ENCODE measurements around the gene ZNF385D. TPM values are rescaled to one million over a fixed set of nuclear protein-coding genes. Genes with fewer than 3 reads are reported as not detected.

Gene ZNF385D
- total RNA-seq, 2 experiments from 2014 or later: not detected

GRCh38 chr3:21734746-21735145, 16.3 kb downstream of the ZNF385D start:
- Mint-ChIP-seq H3K27ac (no peak overlapping the region), H3K4me3 (no peak overlapping the region), H3K36me3 (ENCODE audit: low read depth) (no peaks in the 10 kb centered on the region), H3K4me1 (ENCODE audit: low read depth) (no peaks in the 10 kb centered on the region), H3K27me3 (no peaks in the 10 kb centered on the region), H3K9me3 (peaks cover 9% of the 10 kb centered on the region)
- CTCF ChIA-PET: no interaction called here
- POLR2A ChIA-PET: no interaction called here
- intact Hi-C loops (cut with micrococcal nuclease): no loop called here
- no peak for DNase-seq
- TF ChIP-seq CTCF (IDR thresholded peaks at IDR 0.05): no peak
- ATAC-seq: no peak

GRCh38 chr3:21729888-21730459, 21.0 kb downstream of the ZNF385D start:
- ChIA-PET CTCF (no interaction called here), POLR2A (no interaction called here)
- no peak for TF ChIP-seq CTCF (IDR thresholded peaks at IDR 0.05)
- Mint-ChIP-seq H3K4me1 (ENCODE audit: low read depth) (no peaks in the 10 kb centered on the region), H3K4me3 (no peak overlapping the region), H3K9me3 (peaks cover 23% of the 10 kb centered on the region), H3K36me3 (ENCODE audit: low read depth) (no peaks in the 10 kb centered on the region), H3K27me3 (no peaks in the 10 kb centered on the region), H3K27ac (no peak overlapping the region)
- DNase-seq (no peak), ATAC-seq (no peak)
- intact Hi-C loops (cut with micrococcal nuclease): no loop called here

- H3K4me1 Mint-ChIP-seq (ENCODE audit: low read depth): no peaks in the 10 kb centered on the region
- H3K4me3 Mint-ChIP-seq: no peak overlapping the region
- intact Hi-C loops (cut with micrococcal nuclease): no loop called here
- no peaks in the 10 kb centered on the region for H3K36me3 Mint-ChIP-seq (ENCODE audit: low read depth)
- DNase-seq: no peak
- POLR2A ChIA-PET: no interaction called here
- CTCF ChIA-PET: no interaction called here
- H3K9me3 Mint-ChIP-seq: peaks cover 24% of the 10 kb centered on the region
- no peak for TF ChIP-seq CTCF (IDR thresholded peaks at IDR 0.05)
- H3K27ac Mint-ChIP-seq: no peak overlapping the region
- no peak for ATAC-seq
- H3K27me3 Mint-ChIP-seq: no peaks in the 10 kb centered on the region
Observed at GRCh38 chr3:21729331-21729730, 21.7 kb downstream of the ZNF385D start.

- Mint-ChIP-seq H3K4me1 (ENCODE audit: low read depth) (no peaks in the 10 kb centered on the region), H3K27me3 (no peaks in the 10 kb centered on the region), H3K36me3 (ENCODE audit: low read depth) (no peaks in the 10 kb centered on the region), H3K27ac (no peak overlapping the region), H3K9me3 (peaks cover 25% of the 10 kb centered on the region), H3K4me3 (no peak overlapping the region)
- CTCF ChIA-PET: no interaction called here
- ATAC-seq: no peak
- no peak for TF ChIP-seq CTCF (IDR thresholded peaks at IDR 0.05)
- intact Hi-C loops (cut with micrococcal nuclease): no loop called here
- POLR2A ChIA-PET: no interaction called here
- no peak for DNase-seq
Observed at GRCh38 chr3:21722768-21723167, 28.2 kb downstream of the ZNF385D start.

- ATAC-seq: no peak
- H3K36me3 Mint-ChIP-seq (ENCODE audit: low read depth): no peaks in the 10 kb centered on the region
- H3K4me1 Mint-ChIP-seq (ENCODE audit: low read depth): no peaks in the 10 kb centered on the region
- ChIA-PET POLR2A (no interaction called here), CTCF (no interaction called here)
- intact Hi-C loops (cut with micrococcal nuclease): no loop called here
- peaks cover 23% of the 10 kb centered on the region for H3K9me3 Mint-ChIP-seq
- no peak overlapping the region for H3K27ac Mint-ChIP-seq
- H3K4me3 Mint-ChIP-seq: no peak overlapping the region
- no peak for DNase-seq
- no peaks in the 10 kb centered on the region for H3K27me3 Mint-ChIP-seq
- no peak for TF ChIP-seq CTCF (IDR thresholded peaks at IDR 0.05)
Observed at GRCh38 chr3:21722301-21722700, 28.7 kb downstream of the ZNF385D start.

Measured in activated CD8-positive, alpha-beta T cell treated with anti-CD3 and anti-CD28 coated beads for 36 hours (primary cell).